D721Med (cell line): ENCODE measurements around the gene GAPVD1.

ENCODE experiments used
- DNase-seq: peaks from one replicate; pipeline ENCODE4 v3.0.0; 2011; ENCODE audit warnings: low spot score; ENCODE audit not compliant: insufficient read length
- FAIRE-seq: peaks from 2 replicates; lab custom pipeline; 2011; peaks lifted over from hg19 to GRCh38; lab: Jason Lieb, UNC
- CTCF ChIP-seq: IDR thresholded peaks from 2 replicates; pipeline ENCODE4 v1.5.1; 2012; ENCODE audit warnings: mild to moderate bottlenecking, control low read depth; ENCODE audit not compliant: insufficient read depth; ENCODE audit errors: missing control alignments

GAPVD1 gene

GRCh38 chr9:125241000-125241862 is 20.4 kb upstream of the GAPVD1 start, which contains the start of gene HSPA5:
Gene HSPA5 (minus strand): TSS chr9:125241343. CDS start chr9:125241126, 217 bp downstream.
- DNase-seq: peak; percentile 95
- TF ChIP-seq CTCF: no peak
- FAIRE-seq: no peak

- TF ChIP-seq CTCF: no peak
- FAIRE-seq (no peak), DNase-seq (no peak)
Measured at GRCh38 chr9:125241863-125242739, 19.5 kb upstream of the GAPVD1 start.

DNA sequence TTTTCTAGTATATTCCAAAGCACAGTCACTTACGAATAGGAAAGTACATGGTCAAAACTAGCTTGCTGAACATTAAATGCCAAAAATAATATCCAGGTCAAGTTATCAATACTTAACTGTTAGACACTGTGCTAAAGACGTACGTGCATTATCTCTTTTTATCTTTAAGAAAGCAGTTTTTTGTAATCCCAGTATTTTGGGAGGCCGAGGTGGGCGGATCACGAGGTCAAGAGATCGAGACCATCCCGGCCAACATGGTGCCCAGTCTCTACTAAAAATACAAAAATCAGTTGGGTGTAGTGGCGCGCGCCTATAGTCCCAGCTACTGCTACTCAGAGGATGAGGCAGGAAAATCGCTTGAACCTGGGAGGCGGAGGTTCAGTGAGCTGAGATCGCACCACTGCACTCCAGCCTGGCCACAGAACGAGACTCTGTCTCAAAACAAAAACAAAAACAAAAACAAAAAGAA is 17.8 kb upstream of the GAPVD1 start:
- FAIRE-seq: no peak
- no peak for DNase-seq
- no peak for TF ChIP-seq CTCF

DNA sequence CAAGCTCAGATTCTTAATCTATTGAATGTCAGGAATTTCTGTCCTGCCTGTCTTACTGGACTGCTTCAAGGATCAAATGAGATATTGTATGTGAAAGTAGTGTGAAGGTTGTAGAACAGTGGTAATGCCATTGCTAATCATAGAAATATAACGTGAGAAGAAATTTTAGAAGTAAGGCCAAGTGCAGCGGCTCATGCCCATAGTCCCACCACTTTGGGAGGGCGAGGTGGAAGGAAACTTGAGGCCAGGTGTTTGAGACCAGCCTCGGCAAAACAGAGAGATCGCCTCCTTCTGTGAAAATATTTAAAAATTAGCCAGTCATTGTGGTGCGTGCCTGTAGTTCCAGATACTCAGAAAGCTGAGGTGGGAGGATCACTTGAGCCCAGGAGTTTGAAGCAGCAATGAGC is 15.4 kb upstream of the GAPVD1 start:
- DNase-seq (no peak), FAIRE-seq (no peak)
- TF ChIP-seq CTCF: no peak

- no peak for TF ChIP-seq CTCF
- DNase-seq: no peak
- no peak for FAIRE-seq
Measured at GRCh38 chr9:125254231-125254630, 7.4 kb upstream of the GAPVD1 start.

DNA sequence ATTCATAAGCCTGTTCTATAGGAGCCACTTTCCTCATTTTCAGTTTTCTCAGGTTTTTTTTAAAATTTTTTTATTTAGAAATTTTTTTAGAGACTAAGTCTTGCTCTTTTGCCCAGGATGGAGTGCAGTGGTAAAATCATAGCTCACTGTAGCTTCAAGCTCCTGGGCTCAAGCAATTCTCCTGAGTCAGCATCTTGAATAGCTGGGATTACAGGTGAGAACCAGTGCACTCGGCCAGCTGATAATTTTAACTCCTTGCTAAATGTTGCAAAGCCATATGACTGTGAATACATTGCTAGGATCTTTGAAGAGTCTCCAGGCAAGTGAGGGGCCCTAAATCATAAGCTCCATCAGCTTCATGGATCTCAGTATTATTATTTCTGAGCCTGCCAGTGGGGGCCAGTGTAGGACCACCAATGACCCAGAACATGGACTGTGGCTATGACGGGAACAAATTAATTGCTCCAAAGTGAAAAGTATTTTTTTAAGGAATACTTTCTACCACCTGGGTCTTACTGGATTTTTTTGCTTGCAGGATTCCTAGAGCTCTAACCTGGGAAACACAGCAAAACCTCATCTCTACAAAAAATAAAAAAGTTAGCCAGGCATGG is 5.7 kb upstream of the GAPVD1 start:
- FAIRE-seq (no peak), DNase-seq (peak; percentile 51)
- peak; percentile 71 for TF ChIP-seq CTCF
